ENCODE results near the gene CFAP100. TPM values are rescaled to one million over a fixed set of nuclear protein-coding genes. Genes with fewer than 3 reads are reported as not detected.

The CFAP100 gene
- total and polyA plus RNA-seq, 2 experiments from 2014 or later: not detected

DNA sequence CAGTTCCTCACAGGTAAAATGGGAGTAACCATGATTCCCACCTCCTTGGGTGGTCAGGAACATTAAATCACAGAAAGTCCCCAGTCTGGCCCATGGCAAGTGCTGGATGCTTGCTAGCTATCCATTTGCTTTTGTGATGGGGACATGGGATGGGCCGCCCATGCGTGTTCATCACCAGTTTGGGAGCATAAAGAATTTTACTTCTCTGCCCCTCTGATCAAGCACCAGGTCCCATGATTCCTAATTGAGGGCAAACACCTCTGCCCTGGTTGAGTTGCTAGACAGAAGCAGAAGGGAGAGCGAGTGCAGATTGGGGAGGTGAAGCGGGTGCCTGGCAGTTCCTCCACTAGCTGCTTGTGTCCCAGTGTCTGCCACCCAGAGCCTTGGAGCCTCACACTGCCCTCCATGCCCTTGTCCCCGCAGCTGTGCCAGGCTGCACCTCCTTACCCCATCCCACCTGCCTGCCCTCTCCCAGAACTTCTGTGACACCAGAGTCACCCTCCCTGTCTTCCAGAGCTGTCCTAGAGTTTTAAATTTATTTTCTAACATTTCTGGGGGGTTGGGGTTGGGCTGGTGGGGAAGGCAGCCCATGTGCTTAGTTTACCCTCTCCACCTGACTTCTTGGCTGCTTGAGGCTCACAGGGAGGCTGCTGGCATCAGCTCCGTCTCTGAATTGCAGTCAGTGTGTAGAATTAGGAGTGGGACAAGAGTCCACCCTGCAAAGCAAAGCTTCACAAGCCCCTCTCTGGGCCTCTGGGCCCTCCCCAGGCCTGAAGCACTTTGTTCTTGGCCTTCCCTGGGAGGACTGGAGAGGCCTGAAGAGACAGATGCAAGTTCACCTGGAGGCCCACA lies 18.4 kb downstream of the CFAP100 start:
- no peak for DNase-seq (ENCODE audit: low read depth in 1 of 2, low spot score in 1 of 2)
- no peak overlapping the region for H3K4me3 ChIP-seq
- TF ChIP-seq, protein P1, sequence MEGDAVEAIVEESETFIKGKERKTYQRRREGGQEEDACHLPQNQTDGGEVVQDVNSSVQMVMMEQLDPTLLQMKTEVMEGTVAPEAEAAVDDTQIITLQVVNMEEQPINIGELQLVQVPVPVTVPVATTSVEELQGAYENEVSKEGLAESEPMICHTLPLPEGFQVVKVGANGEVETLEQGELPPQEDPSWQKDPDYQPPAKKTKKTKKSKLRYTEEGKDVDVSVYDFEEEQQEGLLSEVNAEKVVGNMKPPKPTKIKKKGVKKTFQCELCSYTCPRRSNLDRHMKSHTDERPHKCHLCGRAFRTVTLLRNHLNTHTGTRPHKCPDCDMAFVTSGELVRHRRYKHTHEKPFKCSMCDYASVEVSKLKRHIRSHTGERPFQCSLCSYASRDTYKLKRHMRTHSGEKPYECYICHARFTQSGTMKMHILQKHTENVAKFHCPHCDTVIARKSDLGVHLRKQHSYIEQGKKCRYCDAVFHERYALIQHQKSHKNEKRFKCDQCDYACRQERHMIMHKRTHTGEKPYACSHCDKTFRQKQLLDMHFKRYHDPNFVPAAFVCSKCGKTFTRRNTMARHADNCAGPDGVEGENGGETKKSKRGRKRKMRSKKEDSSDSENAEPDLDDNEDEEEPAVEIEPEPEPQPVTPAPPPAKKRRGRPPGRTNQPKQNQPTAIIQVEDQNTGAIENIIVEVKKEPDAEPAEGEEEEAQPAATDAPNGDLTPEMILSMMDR (IDR thresholded peaks at IDR 0.05; ENCODE audit: low read depth, low read length): no peak
- H3K27ac ChIP-seq: no peak overlapping the region
- no peaks in the 10 kb centered on the region for H3K9me3 ChIP-seq (ENCODE audit: low read depth)
- no peaks in the 10 kb centered on the region for H3K36me3 ChIP-seq
- no peaks in the 10 kb centered on the region for H3K27me3 ChIP-seq
- H3K4me1 ChIP-seq (ENCODE audit: low read depth): no peaks in the 10 kb centered on the region

DNA sequence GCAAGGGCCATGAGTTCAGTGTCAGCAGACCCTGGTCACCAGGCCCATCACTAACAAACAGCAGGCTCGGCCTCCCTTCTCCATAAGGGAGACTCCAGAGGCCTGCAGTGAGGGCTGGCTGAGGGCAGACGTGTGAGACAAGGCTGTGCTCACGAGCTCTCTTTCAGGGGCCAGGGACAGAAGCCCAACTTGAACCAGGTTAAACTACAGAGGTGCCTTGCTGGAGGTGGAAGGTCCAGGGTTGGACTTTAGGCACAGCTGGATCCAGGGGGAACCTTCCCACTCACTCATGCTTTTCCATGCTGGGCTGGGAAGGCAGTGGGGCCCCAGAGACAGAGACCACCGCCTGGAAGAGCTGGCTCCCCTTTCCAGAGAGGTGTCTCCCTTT lies 19.0 kb downstream of the CFAP100 start:
- Histone ChIP-seq H3K27me3 (no peaks in the 10 kb centered on the region), H3K4me3 (no peak overlapping the region), H3K27ac (no peak overlapping the region), H3K9me3 (ENCODE audit: low read depth) (no peaks in the 10 kb centered on the region), H3K4me1 (ENCODE audit: low read depth) (no peaks in the 10 kb centered on the region), H3K36me3 (no peaks in the 10 kb centered on the region)
- TF ChIP-seq, protein P1 (IDR thresholded peaks at IDR 0.05; ENCODE audit: low read depth, low read length): no peak
- DNase-seq (ENCODE audit: low read depth in 1 of 2, low spot score in 1 of 2): no peak

DNA sequence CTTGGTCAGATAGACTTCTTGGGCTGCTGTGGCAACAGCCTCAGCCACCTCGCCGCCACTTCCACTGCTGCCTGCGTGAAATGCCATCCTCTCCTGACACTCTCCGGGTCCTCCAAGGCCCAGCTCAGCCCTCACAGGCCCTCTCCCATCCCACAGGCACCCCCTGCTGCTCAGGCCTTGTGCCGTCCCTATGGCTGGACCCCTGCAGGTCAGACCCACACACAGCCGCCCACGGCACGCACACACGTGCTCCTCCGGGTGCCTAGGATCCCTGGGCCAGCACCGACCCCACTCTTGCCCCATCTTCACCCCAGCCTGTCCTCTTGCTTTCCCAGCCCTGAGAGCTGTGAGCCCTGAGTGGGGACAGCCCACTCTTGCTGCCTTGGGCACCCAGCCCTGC lies 19.7 kb downstream of the CFAP100 start:
- H3K9me3 ChIP-seq (ENCODE audit: low read depth): no peaks in the 10 kb centered on the region
- no peak overlapping the region for H3K4me3 ChIP-seq
- no peaks in the 10 kb centered on the region for H3K27me3 ChIP-seq
- DNase-seq (ENCODE audit: low read depth in 1 of 2, low spot score in 1 of 2): no peak
- H3K27ac ChIP-seq: no peak overlapping the region
- H3K36me3 ChIP-seq: no peaks in the 10 kb centered on the region
- H3K4me1 ChIP-seq (ENCODE audit: low read depth): no peaks in the 10 kb centered on the region
- TF ChIP-seq, protein P1 (IDR thresholded peaks at IDR 0.05; ENCODE audit: low read depth, low read length): no peak

DNA sequence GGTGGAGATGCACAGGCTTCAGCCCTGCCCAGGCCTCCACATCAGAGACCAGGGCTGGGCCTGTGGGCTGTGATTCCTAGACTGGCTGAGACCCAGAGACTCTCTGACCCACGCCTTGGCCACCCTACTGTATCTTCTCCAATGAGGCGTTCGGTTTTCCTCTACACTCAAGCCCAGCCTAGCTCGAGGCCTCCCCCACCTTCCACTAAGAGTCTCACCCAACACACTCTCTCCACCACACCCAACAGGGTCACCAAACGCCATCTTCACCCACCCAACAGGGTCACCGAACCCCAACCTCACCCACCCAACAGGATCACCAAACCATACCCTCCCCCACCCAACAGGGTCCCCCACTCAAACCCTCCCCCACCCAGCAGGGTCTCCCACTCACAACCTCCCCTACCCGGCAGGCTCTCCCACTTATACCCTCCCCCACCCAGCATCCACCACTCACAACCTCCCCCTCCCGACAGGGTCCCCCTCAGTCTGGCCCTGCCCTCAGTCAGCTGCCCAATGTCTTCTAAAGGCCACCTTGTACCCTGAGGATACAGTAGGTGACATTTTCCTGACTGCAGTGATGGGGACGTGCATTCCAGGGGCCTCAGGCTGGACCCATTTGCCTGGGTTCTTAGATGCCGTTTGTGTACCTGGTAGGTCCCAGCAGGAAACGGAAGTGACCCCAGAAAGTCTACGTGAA lies 20.4 kb downstream of the CFAP100 start:
- no peak for DNase-seq (ENCODE audit: low read depth in 1 of 2, low spot score in 1 of 2)
- TF ChIP-seq, protein P1 (IDR thresholded peaks at IDR 0.05; ENCODE audit: low read depth, low read length): no peak
- no peaks in the 10 kb centered on the region for H3K27me3 ChIP-seq
- no peak overlapping the region for H3K27ac ChIP-seq
- H3K4me1 ChIP-seq (ENCODE audit: low read depth): no peaks in the 10 kb centered on the region
- no peaks in the 10 kb centered on the region for H3K9me3 ChIP-seq (ENCODE audit: low read depth)
- no peak overlapping the region for H3K4me3 ChIP-seq
- H3K36me3 ChIP-seq: no peaks in the 10 kb centered on the region

DNA sequence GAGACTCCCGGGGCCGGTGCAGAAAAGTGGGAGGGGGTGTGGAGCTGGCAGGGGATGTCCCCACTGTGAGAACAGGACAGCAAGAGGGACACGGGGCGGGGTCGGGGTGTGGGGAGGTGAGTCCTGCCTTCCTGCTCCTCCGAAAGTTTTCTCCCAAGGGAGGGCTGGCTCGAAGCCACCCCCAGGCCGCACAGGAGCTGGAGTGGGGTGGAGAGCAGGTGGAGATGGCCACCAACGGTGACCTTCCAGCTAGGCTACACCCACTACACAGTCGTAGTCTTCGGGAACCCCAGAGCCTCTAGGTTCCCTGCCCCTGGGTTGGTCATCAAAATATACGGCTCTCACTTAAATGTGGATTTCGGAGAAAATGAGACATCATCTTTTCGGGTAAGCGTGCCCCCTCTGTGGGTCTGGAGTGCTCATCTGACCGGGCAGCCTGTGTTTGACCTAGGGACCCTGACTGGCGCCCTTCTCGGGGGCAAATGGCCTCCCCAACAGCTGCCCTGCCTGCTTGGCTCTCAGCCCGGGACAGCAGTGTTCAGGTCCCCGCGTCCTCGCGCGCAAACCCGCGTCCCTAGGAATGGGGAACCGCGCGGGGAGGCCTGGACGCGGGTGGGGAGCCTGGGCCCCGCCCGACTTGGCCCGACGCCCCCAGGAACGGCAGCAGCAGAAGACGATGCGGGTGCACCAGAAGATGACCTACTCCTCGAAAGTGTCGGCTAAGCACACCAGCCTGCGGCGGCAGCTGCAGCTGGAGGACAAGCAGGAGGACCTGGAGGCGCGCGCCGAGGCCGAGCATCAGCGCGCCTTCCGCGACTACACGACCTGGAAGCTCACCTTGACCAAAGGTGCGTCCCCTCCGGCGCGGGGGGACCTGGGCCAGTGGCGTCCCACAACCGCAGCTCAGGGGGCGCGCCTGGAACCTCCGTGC lies 21.2 kb downstream of the CFAP100 start:
- DNase-seq (ENCODE audit: low read depth in 1 of 2, low spot score in 1 of 2): no peak
- Histone ChIP-seq H3K27me3 (no peaks in the 10 kb centered on the region), H3K4me1 (ENCODE audit: low read depth) (no peaks in the 10 kb centered on the region), H3K4me3 (no peak overlapping the region), H3K36me3 (no peaks in the 10 kb centered on the region), H3K27ac (no peak overlapping the region), H3K9me3 (ENCODE audit: low read depth) (no peaks in the 10 kb centered on the region)
- TF ChIP-seq, protein P1 (IDR thresholded peaks at IDR 0.05; ENCODE audit: low read depth, low read length): no peak
